Thyroid gland (tissue), 4 donors: ENCODE results near the gene RNF220.

ENCODE experiments used
- POLR2A ChIP-seq, 2 donors: fragments of 450-650 bp; IDR thresholded peaks; one replicate each; pipeline ENCODE4 v1.6.1; 2017; ENCODE audit warnings: antibody characterized with exemption in 2 of 2, mild to moderate bottlenecking in 2 of 2, moderate library complexity in 1 of 2
- TF ChIP-seq, protein P1 (sequence below), 6 experiments: fragments of 200-600 bp in 3 of 6; fragments of 450-650 bp in 3 of 6; sonication (generic) in 3 of 6; IDR thresholded peaks; one replicate each; pipeline ENCODE4 v1.5.1; 2016 to 2019; ENCODE audit warnings: antibody characterized with exemption in 6 of 6, mild to moderate bottlenecking in 2 of 6, inconsistent platforms in 1 of 6, moderate library complexity in 1 of 6

DNA sequence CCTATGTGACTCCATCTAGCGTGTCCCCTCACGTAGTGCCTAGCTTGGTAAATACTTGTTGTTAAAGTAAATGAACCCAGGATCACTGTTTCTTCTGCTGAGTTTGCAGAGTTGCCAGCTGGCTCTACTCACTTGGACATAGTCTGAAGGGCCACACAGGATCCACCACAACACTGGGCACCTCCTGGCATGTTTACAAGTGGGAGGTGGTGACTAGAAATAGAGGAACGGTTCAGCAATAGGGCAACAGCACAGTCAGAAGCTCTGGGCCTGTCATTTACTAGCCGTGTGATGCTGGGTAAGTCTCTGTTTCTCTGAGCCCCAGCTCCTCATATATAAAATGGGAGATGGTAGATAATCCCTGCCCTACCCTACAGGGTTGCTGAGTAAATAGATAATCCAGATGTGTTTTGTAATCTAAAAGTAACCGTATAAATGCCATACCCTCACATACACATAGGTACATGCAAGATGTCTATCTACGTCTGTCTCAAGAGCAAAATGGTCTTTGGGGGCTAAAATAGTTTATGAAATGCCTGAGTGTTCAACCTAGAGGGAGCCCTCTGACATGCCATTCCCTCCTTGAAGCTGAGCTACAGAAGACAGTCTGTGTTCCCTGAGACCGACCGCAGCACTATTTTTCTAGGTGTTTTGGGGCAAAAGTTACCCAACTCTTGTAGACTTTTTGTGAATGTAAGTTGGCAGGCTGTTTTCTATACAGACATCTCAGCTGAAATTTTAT lies 20.5 kb downstream of the RNF220 start:
- TF ChIP-seq, protein P1, sequence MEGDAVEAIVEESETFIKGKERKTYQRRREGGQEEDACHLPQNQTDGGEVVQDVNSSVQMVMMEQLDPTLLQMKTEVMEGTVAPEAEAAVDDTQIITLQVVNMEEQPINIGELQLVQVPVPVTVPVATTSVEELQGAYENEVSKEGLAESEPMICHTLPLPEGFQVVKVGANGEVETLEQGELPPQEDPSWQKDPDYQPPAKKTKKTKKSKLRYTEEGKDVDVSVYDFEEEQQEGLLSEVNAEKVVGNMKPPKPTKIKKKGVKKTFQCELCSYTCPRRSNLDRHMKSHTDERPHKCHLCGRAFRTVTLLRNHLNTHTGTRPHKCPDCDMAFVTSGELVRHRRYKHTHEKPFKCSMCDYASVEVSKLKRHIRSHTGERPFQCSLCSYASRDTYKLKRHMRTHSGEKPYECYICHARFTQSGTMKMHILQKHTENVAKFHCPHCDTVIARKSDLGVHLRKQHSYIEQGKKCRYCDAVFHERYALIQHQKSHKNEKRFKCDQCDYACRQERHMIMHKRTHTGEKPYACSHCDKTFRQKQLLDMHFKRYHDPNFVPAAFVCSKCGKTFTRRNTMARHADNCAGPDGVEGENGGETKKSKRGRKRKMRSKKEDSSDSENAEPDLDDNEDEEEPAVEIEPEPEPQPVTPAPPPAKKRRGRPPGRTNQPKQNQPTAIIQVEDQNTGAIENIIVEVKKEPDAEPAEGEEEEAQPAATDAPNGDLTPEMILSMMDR (IDR thresholded peaks at IDR 0.05) = no peak
- no peak for TF ChIP-seq POLR2A (IDR thresholded peaks at IDR 0.05)
